Astrocyte (in vitro differentiated cells and primary cell): ENCODE results near the gene ANGPTL8. TPM values are rescaled to one million over a fixed set of nuclear protein-coding genes. Genes with fewer than 3 reads are reported as not detected.
A peak's percentile ranks its signal among the peaks of the same experiment; 100 is the strongest.

ENCODE experiments used
- DNase-seq: peaks from one replicate; pipeline ENCODE4 v3.0.0-alpha.2; 2010; ENCODE audit warnings: low read depth
- FAIRE-seq: peaks from 2 replicates; lab custom pipeline; 2011; peaks lifted over from hg19 to GRCh38; lab: Jason Lieb, UNC
- H2AFZ ChIP-seq: 2 replicates; pipeline ENCODE4 v1.6.0; 2012; ENCODE audit warnings: low read depth, low read length, inconsistent platforms
- H3K27ac ChIP-seq: 2 replicates; pipeline ENCODE4 v1.5.1; 2011; ENCODE audit warnings: low read depth, low read length, inconsistent platforms
- H3K27me3 ChIP-seq: 2 replicates; pipeline ENCODE4 v1.6.0; 2011; ENCODE audit warnings: low read length, inconsistent platforms; ENCODE audit not compliant: insufficient read depth
- H3K36me3 ChIP-seq: 2 replicates; pipeline ENCODE4 v1.5.1; 2011; ENCODE audit warnings: low read length, inconsistent platforms; ENCODE audit not compliant: insufficient read depth
- H3K4me1 ChIP-seq: 2 replicates; pipeline ENCODE4 v1.5.1; 2011; ENCODE audit warnings: low read length, inconsistent platforms; ENCODE audit not compliant: insufficient read depth
- H3K4me2 ChIP-seq: 2 replicates; pipeline ENCODE4 v1.6.0; 2012; ENCODE audit warnings: low read length, inconsistent platforms
- H3K4me3 ChIP-seq: 2 replicates; pipeline ENCODE4 v1.5.1; 2011; ENCODE audit warnings: low read depth, mild to moderate bottlenecking, low read length, inconsistent platforms; ENCODE audit not compliant: insufficient read depth
- H3K79me2 ChIP-seq: 2 replicates; pipeline ENCODE4 v1.6.0; 2012; ENCODE audit warnings: mild to moderate bottlenecking, low read length, inconsistent platforms; ENCODE audit not compliant: insufficient read depth
- H3K9ac ChIP-seq: 2 replicates; pipeline ENCODE4 v1.6.0; 2012; ENCODE audit warnings: mild to moderate bottlenecking, low read length, inconsistent platforms
- H3K9me3 ChIP-seq: 2 replicates; pipeline ENCODE4 v1.5.1; 2012; ENCODE audit warnings: low read depth, mild to moderate bottlenecking, low read length, inconsistent platforms; ENCODE audit not compliant: insufficient read depth
- H4K20me1 ChIP-seq: 2 replicates; pipeline ENCODE4 v1.6.0; 2012; ENCODE audit warnings: low read length, inconsistent platforms; ENCODE audit not compliant: insufficient read depth
- H3K27ac Mint-ChIP-seq: one replicate; pipeline ENCODE4 v1.8.0; 2021; ENCODE audit warnings: mild to moderate bottlenecking, mixed read lengths; ENCODE audit not compliant: unreplicated experiment
- H3K27me3 Mint-ChIP-seq: one replicate; pipeline ENCODE4 v1.8.0; 2021; ENCODE audit warnings: low read depth, mixed read lengths; ENCODE audit not compliant: unreplicated experiment
- H3K36me3 Mint-ChIP-seq: one replicate; pipeline ENCODE4 v1.8.0; 2021; ENCODE audit warnings: low read depth, mixed read lengths; ENCODE audit not compliant: unreplicated experiment
- H3K4me1 Mint-ChIP-seq: one replicate; pipeline ENCODE4 v1.8.0; 2021; ENCODE audit warnings: low read depth, mixed read lengths; ENCODE audit not compliant: unreplicated experiment
- H3K4me3 Mint-ChIP-seq: one replicate; pipeline ENCODE4 v1.8.0; 2021; ENCODE audit warnings: mild to moderate bottlenecking, moderate library complexity, mixed read lengths; ENCODE audit not compliant: unreplicated experiment
- H3K9me3 Mint-ChIP-seq: one replicate; pipeline ENCODE4 v1.8.0; 2021; ENCODE audit warnings: mild to moderate bottlenecking, mixed read lengths; ENCODE audit not compliant: unreplicated experiment
- EZH2 ChIP-seq: IDR thresholded peaks from 2 replicates; pipeline ENCODE4 v1.6.1; 2012; ENCODE audit warnings: mild to moderate bottlenecking, low read length, inconsistent platforms; ENCODE audit not compliant: insufficient read depth
- total RNA-seq: library from RNA; stranded (reverse); gene quantifications from 2 replicates; pipeline ENCODE4 v1.2.1, GENCODE V29; 2021
- TF ChIP-seq, protein P1 (sequence below): IDR thresholded peaks from 2 replicates; pipeline ENCODE4 v1.5.1; 2011; ENCODE audit warnings: low read depth, mild to moderate bottlenecking, inconsistent platforms, low read length, moderate library complexity; ENCODE audit not compliant: insufficient read depth

The ANGPTL8 gene
- total RNA-seq, 1 donor from 2014 or later: not detected

DNA sequence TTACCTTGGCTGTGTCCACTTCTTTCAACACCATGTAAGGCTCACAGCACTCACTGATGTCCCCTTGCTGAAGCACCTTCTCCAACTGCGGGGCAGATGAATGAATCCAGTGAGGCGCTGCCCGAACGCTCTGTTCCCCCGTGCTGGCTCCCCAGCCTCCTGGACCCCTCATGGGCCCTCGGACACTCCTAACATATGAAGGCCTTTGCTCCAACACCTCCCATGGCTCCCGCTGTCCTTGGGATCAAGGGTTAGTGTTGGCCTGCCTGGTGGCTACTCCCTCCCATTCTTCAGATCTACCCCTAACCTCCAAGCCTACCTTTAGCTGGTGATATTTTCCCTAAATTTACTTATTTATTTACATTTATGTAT lies 4.4 kb downstream of the ANGPTL8 start:
- no peak for DNase-seq
- Histone ChIP-seq H3K4me2 (peak overlapping the region; percentile 74), H3K36me3 (peaks cover 3% of the 10 kb centered on the region), H3K9ac (no peak overlapping the region), H3K9me3 (no peaks in the 10 kb centered on the region), H3K4me3 (no peak overlapping the region), H2AFZ (peak overlapping the region; percentile 73), H3K79me2 (no peaks in the 10 kb centered on the region), H4K20me1 (no peaks in the 10 kb centered on the region), H3K4me1 (peaks cover 4% of the 10 kb centered on the region), H3K27ac (no peak overlapping the region), H3K27me3 (no peaks in the 10 kb centered on the region)
- Mint-ChIP-seq H3K4me1 (no peaks in the 10 kb centered on the region), H3K36me3 (peaks cover 32% of the 10 kb centered on the region), H3K27ac (no peak overlapping the region), H3K27me3 (no peaks in the 10 kb centered on the region), H3K4me3 (no peak overlapping the region), H3K9me3 (no peaks in the 10 kb centered on the region)
- no peak for FAIRE-seq
- TF ChIP-seq, protein P1, sequence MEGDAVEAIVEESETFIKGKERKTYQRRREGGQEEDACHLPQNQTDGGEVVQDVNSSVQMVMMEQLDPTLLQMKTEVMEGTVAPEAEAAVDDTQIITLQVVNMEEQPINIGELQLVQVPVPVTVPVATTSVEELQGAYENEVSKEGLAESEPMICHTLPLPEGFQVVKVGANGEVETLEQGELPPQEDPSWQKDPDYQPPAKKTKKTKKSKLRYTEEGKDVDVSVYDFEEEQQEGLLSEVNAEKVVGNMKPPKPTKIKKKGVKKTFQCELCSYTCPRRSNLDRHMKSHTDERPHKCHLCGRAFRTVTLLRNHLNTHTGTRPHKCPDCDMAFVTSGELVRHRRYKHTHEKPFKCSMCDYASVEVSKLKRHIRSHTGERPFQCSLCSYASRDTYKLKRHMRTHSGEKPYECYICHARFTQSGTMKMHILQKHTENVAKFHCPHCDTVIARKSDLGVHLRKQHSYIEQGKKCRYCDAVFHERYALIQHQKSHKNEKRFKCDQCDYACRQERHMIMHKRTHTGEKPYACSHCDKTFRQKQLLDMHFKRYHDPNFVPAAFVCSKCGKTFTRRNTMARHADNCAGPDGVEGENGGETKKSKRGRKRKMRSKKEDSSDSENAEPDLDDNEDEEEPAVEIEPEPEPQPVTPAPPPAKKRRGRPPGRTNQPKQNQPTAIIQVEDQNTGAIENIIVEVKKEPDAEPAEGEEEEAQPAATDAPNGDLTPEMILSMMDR: no peak
- no peak for TF ChIP-seq EZH2

DNA sequence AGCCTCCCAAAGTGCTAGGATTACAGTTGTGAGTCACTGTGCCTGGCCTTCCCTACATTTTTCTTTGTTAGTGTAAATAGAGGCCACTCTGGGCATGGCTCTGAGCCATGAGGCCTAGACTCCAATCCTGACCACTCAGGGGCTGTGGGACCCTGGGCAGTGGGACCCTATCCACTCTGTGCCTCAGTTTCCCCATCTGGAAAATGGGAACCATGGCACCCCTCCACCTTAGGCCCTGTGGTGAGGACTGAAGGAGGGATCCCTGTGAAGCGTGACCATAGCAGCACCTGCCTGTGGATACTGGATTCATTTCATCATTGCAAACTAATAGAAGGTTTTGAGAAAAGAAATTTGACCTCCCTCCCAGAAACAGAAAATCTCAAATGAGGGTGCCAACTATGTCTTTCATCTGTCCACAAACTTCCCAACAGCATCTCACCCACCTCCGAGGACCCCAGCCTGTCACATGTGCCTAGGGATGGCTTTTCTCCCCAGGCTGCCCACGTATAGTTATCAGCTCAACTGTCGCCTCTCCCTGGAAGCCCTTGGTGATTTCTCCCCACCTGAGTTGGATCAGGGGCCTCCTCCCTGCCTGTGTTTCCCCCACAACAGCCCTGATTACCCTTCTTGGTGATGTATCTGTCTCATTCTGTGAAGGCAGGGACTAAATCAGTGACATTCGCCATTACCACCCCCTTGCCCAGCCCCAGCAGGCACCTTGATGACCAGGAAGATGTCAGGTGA lies 5.6 kb downstream of the ANGPTL8 start:
- H3K79me2 ChIP-seq: no peaks in the 10 kb centered on the region
- no peak overlapping the region for H3K9ac ChIP-seq
- H3K27me3 Mint-ChIP-seq: no peaks in the 10 kb centered on the region
- H3K27me3 ChIP-seq: no peaks in the 10 kb centered on the region
- no peak overlapping the region for H3K4me3 ChIP-seq
- peaks cover 3% of the 10 kb centered on the region for H3K36me3 ChIP-seq
- H3K27ac ChIP-seq: no peak overlapping the region
- H3K27ac Mint-ChIP-seq: no peak overlapping the region
- H3K4me1 ChIP-seq: peaks cover 4% of the 10 kb centered on the region
- peaks cover 30% of the 10 kb centered on the region for H3K36me3 Mint-ChIP-seq
- H3K4me1 Mint-ChIP-seq: no peaks in the 10 kb centered on the region
- no peak for DNase-seq
- FAIRE-seq: no peak
- peak overlapping the region; percentile 40 for H3K4me3 Mint-ChIP-seq
- no peaks in the 10 kb centered on the region for H3K9me3 Mint-ChIP-seq
- no peaks in the 10 kb centered on the region for H3K9me3 ChIP-seq
- H3K4me2 ChIP-seq: no peak overlapping the region
- H4K20me1 ChIP-seq: no peaks in the 10 kb centered on the region
- no peak for TF ChIP-seq EZH2
- TF ChIP-seq, protein P1: no peak
- H2AFZ ChIP-seq: no peak overlapping the region

DNA sequence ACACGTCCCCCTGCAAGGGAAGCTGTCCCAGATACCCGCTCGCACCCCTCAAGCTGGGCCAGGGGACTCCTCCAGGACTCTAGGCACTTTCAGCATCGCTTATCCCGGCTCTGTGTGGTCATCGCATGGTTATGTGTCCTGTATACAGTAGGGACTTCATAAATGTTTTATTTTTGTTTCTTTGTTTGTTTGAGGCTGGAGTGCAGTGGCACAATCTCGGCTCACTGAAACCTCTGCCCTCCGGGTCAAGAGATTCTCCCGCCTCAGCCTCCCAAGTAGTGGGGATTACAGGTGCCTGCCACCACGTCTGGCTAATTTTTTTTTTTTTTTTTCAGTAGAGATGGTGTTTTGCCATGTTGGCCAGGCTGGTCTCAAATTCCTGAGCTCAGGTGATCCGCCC lies 7.5 kb downstream of the ANGPTL8 start:
- no peaks in the 10 kb centered on the region for H3K79me2 ChIP-seq
- Mint-ChIP-seq H3K36me3 (peaks cover 35% of the 10 kb centered on the region), H3K4me1 (no peaks in the 10 kb centered on the region), H3K27me3 (no peaks in the 10 kb centered on the region), H3K9me3 (no peaks in the 10 kb centered on the region), H3K27ac (no peak overlapping the region), H3K4me3 (no peak overlapping the region)
- H3K27ac ChIP-seq: no peak overlapping the region
- no peak overlapping the region for H2AFZ ChIP-seq
- TF ChIP-seq, protein P1: no peak
- no peak for TF ChIP-seq EZH2
- H3K9me3 ChIP-seq: no peaks in the 10 kb centered on the region
- no peaks in the 10 kb centered on the region for H3K27me3 ChIP-seq
- no peak overlapping the region for H3K4me3 ChIP-seq
- no peak for DNase-seq
- peaks cover 4% of the 10 kb centered on the region for H3K4me1 ChIP-seq
- no peak for FAIRE-seq
- no peak overlapping the region for H3K9ac ChIP-seq
- no peak overlapping the region for H3K4me2 ChIP-seq
- peaks cover 3% of the 10 kb centered on the region for H3K36me3 ChIP-seq
- H4K20me1 ChIP-seq: no peaks in the 10 kb centered on the region
